Activated CD4-positive, CD25-positive, alpha-beta regulatory T cell treated with anti-CD3 and anti-CD28 coated beads, Interleukin-2, amount 50 U/mL, for 16 hours (primary cell): ENCODE data around the gene CRYBG2.
"Not testable (repeated sequence)": the region's sequence is repeated elsewhere in the genome, so short reads cannot be mapped to it uniquely, and the experiment has no call there.

Source experiments
- DNase-seq: peaks from one replicate; pipeline ENCODE4 v3.0.0-alpha.2; 2020; ENCODE audit warnings: low read depth, low spot score

The CRYBG2 gene, protein sequence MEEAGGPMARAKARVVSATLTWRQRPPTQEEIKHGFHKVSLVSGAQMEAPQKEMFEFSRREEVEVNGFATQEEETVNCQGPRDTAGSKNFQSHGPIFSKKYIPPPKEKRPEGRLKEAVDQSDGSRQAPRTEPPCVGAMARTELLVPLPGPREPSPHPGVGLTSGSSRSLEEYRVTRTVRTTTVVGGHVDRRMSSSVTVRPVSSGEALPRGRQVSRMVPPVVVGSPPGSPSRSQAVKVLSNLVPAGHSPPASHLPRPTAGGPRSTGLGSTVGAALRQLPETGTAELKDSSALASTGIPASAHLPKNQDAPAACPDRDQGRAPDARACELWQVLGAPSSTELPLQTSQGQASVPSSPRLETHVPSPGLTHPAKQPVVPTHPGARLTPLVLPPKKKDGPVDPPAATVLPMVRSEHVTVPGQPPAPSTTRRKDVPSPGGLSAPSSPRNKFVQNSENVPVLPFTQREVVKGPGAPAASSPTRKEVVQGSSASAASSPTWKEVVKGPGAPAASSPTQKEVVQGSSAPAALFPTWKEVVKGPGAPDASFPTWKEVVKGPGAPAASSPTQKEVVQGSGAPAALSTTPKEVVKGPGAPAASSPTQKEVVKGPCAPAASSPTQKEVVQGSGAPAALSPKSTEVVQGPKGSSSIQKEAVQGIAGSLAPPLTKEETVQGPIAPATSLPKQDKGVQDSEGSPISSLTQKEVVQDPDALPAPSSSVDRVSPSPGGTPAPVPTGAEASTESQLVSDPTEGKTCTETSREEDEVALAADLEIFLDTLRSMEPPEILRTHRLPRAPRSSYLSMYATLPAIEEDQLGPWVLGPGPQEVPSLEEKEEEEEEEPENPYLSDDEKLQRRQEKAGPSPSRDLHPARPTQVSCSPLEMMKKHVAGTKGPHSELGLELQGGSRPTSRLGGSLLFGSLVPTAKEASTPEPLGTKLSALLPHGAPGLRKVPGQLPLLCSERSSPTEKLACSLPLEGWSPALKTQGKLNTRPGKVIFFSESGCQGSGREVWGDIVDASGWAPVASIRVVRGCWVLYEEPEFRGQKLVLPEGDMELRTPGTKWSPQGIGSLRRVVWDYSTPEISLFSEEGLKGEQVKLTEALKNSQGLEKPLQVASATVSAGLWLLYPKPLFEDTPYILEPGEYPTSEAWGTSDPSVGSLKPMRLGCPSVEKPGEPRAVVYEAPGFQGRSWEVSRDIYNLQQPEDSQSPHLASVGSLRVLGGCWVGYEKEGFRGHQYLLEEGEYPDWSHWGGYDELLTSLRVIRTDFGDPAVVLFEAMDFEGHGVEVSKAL (N-terminal part only)

DNA sequence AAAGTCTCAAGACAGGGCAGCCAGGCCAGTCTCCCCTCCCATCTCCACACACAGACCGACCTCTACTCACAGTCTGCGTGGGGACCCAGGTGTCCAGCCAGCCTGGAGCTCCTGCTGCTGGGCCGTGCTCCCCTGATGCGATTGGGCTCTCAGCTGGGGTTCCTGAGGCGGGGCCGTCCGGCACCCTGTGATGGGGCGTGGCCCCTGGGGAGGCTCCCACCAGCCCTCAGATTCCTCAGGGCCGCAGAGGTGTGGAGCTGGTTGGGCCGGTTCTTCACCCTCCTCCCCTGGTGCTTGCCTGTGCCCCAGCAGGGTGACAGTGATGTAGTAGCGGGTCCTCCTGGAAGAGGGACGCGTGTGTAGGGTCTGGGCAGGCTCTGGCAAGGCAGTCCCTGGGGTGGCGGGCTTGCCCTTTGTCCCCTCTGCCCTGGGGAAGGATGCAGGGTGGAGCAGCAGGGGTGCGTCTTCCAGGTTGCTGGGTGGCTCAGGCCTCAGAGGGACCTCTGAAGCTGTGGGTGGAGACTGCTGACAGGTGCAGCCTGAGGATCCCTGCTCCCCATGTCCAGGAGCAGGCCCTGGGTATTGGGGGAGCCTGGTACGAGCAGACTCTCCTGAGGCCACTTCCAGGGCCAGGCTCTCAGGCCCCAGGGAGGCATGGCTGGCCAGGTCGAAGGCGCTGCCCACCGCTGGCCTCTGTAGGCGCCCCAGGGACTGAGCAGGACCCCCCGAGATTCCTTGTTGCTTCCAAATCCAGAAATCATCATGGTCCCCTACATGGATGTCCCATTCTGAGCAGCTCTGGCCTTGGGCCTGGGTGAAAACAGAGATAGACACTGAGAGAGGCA, at the start of gene CRYBG2:
CRYBG2 (minus strand) TSS at position 155 of the 845 bp plus-strand sequence. CDS start 7,473 bp downstream, outside the sequence.
- DNase-seq, result no peak

DNA sequence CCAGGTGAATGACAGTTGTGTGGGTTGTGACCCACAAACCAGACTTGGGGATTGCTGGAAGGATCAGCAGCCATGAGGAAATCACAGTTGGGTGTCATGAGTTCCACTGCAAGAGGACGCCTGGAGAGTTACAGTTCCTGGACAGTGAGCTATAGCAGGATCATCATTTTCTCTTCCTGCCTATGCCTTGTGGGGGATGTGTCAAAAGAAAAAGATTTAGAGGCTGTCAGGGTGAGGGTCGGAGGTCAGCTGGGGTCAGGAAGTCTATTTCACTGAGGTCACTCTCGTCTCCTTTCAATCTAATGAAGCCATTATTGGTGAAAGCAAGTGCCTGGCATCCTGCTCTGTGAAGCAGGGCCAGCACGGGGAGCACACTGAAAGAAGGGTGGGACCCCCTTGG, 49.7 kb upstream of the CRYBG2 start:
- DNase-seq, result no peak

DNA sequence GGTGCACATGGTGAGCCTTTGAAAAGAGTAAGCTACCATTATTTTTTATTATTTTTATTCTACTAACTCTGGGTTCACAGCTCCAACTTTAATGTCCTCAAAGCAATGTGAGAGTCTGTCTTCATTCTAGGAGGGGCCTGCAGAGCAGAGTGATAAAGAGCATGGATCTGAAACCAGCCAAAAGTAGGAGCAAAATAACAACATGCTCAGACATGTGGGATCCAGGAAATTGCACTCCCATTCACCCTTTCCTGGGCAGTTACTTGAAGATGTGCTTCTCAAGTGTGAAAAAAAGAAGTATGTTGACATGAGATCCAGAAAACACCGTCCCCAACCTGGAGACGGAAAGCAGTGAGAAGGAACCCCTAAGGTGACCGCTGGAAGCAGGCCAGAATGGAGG, 48.0 kb upstream of the CRYBG2 start:
- no peak for DNase-seq

DNA sequence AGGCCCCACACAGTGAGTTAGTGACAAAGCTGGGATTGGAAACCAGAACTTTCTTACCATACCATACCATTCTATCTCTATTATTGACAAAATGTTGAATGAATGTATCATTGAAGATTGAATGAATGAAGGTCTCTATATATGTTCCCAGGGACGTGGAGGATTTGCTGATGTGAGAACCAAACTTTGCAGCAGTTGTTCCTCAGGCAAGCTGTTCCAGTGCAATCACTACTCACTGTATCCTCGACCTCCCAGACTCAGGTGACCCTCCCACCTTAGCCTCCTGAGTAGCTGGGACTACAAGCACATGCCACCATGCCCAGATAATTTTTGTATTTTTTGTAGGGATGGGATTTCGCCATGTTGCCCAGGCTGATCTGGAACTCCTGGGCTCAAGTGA, 45.1 kb upstream of the CRYBG2 start:
- no peak for DNase-seq

DNA sequence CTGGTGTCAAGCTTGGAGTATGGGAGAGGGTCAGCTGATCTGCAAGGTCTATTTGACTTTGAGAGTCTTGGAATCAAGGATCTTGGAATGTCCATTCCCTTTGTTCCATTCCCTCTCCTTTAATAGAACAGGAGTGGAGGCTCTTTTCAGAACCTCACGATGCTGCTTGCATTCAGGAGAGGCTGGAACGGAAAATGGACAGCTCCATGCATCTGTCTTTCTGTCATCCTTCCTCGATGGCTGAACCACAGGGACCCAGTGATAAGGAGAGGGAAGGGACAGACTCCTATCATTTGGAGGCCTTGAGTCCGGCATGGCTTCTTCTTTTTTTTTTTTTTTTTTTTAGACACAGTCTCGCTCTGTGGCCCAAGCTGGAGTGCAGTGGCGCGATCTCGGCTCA, 41.8 kb upstream of the CRYBG2 start:
- DNase-seq, result no peak

DNA sequence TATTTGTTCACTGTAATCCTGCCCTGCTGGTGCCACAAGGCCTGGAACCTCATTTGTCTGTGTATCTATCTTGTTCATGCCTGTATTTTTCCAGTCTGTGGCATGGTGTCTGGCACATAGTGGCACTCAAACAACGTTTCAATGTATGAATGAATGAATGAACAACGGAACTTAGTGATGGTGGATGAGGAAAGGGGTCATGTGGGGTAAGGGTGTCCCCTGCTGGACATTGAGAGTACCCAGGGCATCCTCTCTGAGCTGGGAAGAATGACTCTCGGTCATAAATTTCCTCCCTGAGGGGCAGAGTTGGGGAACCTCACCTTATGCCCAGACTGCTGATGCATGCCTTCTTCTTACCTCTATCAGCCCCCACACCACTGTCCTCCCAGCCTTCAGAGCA, 37.5 kb upstream of the CRYBG2 start:
- DNase-seq, result no peak

DNA sequence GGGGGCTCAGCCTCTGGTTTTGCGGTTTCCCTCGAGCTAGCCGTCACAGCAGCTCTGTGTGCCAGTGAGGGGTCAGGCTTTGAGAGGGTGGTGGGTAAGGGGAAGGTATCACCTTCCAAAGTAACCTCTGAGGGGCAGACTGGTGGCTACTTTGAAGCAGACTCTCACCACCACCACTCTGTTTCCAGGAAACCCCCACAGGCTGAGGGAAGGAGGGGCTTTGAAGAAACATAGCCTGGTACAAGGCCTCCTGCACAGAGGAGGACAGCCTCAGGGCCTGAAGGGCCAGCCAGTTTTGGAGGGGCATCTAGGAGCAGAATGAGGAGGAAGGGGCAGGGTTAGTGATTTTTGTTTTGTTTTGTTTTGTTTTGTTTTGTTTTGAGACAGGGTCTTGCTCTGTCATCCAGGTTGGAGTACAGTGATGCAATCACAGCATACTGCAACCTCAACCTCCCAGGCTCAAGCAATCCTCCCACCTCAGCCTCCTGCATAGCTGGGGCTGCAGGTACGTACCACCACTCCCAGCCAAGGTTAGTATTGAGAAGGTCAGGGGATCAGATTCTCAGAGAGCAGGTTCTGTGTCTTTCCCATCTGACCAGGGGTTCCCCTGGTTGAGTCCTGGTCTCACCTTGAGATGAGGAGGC, 35.8 kb upstream of the CRYBG2 start:
- no peak for DNase-seq

DNA sequence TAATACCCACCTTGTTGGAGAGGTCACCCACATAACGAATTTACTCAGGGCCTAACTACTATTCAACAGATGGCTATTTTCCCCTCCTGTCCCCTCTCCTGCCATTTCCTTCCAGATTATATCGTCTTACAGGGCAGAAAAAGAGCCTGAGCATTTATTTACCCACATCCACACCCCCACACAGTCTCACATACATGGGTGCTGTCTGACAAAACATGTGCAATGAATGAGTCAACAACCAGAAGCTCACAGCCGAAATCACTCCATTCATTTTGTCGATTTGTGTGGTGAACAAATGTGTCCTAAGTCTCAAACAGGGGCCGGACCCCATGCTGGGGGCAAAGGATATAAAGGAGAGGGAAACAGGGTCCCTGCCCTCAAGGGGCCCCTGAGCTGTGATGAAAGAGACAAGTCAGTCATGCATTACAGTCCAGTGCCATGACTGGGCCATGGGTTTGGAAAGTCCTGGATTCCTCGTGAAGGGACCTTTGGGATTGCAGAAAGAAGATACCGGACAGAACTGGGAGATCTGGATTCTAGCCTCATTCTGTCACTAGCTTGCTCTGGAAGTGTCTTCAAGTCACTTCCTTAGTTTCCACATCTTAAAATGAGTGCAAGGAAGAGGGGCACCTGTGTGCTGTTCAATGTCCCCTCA, 35.0 kb upstream of the CRYBG2 start:
- DNase-seq, result no peak

DNA sequence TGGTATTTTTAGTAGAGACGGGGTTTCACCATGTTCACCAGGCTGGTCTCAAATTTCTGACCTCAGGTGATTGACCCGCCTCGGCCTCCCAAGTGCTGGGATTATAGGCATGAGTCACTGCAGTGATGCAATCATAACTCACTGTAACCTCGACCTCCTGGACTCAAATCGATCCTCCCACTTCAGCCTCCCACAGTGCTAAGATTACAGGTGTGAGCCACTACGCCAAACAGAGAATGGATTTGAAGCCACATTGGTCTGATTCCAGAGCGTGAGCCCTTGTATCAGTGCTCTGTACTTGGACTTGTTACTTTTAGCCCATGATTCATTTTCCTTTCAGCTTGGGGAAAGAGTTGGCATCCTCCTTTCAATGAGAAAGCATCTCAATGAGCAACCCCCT, 33.5 kb upstream of the CRYBG2 start:
- no peak for DNase-seq

DNA sequence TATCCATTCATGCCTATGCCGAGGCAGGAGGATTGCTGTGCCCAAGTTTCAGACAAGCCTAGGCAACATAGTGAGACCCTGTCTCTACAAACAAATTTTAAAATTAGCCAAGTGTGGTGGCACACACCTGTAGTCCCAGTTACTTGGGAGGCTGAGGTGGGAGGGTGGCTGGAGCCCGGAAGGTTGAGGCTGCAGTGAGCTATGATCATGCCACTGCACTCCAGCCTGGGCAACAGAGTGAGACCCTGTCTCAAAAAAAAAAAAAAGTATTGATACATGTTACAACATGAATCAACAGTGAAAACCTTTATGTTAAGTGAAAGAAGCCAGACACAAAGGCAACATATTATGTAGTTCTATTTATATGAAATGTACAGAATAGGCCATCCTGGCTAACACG, 31.1 kb upstream of the CRYBG2 start:
- not testable (repeated sequence) for DNase-seq

DNA sequence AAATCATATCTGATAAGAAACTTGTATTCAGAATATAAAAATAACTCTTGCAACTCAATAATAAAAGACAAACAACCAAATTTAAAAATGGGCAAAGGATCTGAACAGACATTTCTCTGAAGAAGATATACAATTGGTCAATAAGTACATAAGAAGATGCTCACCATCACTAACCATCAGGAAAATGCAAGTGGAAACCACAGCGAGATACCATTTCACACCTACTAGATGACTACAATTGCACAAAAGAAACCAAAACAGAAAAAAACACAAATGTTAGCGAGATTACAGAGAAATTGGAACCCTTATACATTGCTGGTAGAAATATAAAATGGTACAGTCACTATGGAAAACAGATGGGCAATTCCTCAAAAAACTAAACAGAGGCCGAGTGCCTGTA, 30.1 kb upstream of the CRYBG2 start:
- no peak for DNase-seq

DNA sequence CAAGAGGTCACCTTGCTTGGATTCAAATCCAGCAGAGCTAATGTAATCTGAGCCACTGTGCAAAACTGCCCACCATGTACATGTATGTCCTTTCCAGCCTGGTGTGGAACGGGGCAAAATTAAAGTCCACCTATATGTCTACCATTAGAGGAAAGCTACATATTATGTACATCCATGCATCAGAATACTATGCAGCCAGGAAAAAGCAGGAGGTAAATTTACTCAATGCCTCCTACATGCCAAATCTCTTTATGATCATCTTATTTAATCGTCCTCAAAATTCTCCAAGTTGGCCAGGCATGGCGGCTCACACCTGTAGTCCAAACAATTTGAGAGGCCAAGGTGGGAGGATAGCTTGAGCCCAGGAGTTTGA, 24.9 kb upstream of the CRYBG2 start:
- DNase-seq, result no peak

DNA sequence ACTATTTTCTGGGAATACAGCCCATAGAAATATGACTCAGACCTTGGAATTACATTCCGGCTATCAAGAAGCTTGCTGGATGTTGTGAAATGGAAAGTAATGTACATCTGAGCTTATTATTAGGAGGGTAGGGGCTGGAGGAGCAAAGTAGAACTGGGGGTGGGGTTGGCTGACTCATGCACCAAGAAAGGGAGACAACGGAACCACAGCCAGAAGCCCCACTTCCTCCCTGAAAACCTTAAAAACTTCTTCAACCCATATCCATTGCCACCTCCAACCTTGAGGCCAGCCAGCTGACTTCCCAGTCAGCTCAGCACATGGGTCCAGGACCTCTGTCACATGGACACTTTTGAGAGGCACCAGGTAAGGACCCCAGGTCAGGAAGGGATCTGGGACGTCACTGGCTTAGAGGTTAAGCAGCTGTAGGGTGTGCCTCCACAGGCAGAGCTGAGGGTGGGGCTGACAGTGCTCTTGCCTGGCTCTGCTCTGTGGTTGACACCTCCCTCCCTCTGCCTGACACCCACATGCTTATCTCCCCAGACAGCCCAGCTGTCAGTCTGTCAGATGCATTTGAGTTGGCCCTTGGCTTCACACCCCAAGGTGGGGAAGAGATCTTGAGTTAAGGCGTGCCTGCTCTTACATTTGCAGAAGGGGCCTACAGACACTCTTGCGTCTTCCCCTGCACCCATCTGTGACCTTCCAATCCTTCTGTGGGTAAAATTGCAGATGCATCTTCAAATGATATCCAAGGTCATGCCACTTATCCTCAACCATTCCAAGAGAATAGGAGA, 24.4 kb upstream of the CRYBG2 start:
- DNase-seq, result peak; percentile 39

DNA sequence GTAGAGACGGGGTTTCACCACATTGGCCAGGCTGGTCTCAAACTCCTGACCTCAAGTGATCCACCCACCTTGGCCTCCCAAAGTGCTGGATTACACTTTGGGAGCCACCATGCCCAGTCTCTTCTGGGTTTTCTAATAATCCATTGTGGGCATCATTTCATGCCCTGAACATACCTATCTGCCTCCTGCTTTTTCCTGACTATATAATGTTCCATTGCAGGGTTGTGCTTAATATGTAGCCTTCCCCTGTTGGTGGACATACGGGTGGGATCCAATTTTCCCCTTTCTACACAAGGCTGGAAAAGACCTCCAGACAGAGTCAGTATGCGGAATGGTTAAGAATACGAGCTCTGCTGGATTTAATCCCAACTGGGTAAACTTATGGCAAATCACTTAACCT, 22.1 kb upstream of the CRYBG2 start:
- no peak for DNase-seq

DNA sequence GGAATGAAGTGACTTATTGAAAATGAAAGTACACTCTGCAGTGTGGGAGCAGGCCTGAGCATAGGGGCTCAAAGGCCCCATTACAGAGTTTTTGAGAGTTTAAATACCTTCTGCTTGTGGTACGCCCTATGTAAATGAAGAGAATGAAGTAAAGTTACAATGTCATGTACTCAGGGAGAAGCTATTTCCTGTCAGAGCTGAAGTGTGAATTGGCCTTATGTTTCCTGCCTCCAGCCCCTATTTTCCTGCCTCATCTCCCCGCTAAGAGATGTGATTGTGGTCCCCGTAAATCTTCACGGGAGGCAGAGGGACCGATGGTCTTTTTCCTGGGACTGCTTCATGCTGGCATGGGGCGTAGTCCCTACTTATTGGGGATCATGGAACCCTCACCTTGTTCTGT, 21.2 kb upstream of the CRYBG2 start:
- no peak for DNase-seq

DNA sequence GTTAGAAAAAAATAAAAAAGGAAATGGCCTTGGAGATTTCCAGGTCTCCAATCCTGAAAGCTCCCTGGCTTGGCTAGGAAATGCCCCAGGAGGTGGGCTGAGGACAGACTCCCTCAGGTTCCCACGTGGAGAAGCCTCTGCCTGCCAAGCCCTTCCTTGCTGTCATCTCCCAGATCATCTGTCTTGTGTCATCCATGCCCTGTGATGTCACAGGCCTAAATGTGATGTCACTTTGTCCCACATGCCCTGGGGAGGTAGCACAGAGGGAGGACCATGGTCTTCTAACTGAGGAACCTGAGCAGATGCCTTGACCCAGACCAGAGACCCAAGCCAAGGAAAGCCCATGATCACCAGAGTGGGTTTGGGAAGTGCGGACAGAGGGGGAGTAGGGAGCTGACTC, 20.4 kb upstream of the CRYBG2 start:
- not testable (repeated sequence) for DNase-seq

DNA sequence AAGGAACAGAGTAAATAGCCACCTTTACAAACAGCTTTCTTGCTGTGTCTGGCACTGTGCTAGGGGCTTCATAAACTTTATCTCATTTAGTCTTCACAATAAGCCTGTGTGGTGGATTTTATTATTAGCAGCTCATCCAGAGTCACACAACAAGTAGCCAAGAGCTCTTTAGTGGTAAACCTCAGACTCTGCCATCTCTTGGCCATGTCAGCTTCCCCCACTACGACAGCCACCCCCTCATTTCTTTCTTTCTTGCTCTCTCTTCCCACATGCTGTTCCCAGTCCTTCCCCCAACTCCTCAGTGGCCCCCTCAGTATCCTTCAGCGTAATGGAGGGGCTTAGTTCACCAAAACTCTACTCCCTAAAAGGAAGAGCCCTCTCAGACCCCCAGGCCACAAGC, 19.9 kb upstream of the CRYBG2 start:
- no peak for DNase-seq

DNA sequence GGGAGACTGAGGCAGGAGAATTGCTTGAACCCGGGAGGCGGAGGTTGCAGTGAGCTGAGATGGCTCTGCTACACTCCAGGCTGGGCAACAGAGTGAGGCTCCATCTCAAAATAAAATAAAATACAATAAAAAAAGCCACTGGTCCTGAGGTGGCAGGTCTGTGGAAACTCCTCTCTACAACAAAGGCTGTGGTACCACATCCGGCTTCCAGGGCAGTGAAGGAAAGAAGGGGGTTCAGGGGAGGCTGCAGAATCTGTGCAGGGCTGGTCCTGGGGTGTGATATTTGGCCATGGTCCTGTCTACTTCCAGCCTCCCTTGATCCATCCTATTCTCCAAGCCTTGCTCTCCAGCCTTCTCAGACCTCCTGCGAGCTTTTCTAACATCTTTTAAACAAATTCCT, 19.4 kb upstream of the CRYBG2 start:
- peak; percentile 19 for DNase-seq

DNA sequence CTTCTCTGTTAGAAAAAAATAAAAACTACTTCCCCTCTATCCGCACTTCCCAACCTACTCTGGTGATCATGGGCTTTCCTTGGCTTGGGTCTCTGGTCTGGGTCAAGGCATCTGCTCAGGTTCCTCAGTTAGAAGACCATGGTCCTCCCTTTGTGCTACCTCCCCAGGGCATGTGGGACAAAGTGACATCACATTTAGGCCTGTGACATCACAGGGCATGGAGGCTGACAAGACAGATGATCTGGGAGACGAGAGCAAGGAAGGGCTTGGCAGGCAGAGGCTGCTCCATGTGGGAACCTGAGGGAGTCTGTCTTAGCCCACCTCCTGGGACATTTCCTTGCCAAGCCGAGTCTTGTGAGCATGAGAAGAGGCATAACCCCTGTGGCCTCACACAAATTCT, 18.7 kb upstream of the CRYBG2 start, which contains the start of gene ZNF683:
ZNF683 (minus strand) TSS at position 140 of the 400 bp plus-strand sequence. CDS start 4,179 bp downstream, outside the sequence.
- not testable (repeated sequence) for DNase-seq
